Activated CD8-positive, alpha-beta memory T cell treated with anti-CD3 and anti-CD28 coated beads, Interleukin-2, amount 50 U/mL, for 1 hour (primary cell): ENCODE measurements around the gene ELAVL3.
"Not testable (repeated sequence)": the region's sequence is repeated elsewhere in the genome, so short reads cannot be mapped to it uniquely, and the experiment has no call there.

ENCODE experiments used
- DNase-seq: peaks from one replicate; pipeline ENCODE4 v3.0.0-alpha.2; 2020; ENCODE audit errors: extremely low read depth

Gene ELAVL3

GRCh38 chr19:11486661-11487503 lies 6.0 kb upstream of the ELAVL3 start:
- no peak for DNase-seq

GRCh38 chr19:11485245-11485837 lies 4.5 kb upstream of the ELAVL3 start:
- DNase-seq: no peak

GRCh38 chr19:11483366-11484111 lies 2.7 kb upstream of the ELAVL3 start:
- no peak for DNase-seq

- DNase-seq: peak; percentile 25
Measured at GRCh38 chr19:11482384-11483050, 1.7 kb upstream of the ELAVL3 start.

GRCh38 chr19:11481534-11482383 lies 913 bp upstream of the ELAVL3 start:
- DNase-seq: no peak

- no peak for DNase-seq
Measured at GRCh38 chr19:11479898-11480714, 740 bp downstream of the ELAVL3 start.

GRCh38 chr19:11479090-11479897 lies 1.6 kb downstream of the ELAVL3 start:
- no peak for DNase-seq

- no peak for DNase-seq
Measured at GRCh38 chr19:11478167-11479089, 2.4 kb downstream of the ELAVL3 start.

GRCh38 chr19:11475861-11476260 lies 5.0 kb downstream of the ELAVL3 start:
- no peak for DNase-seq

GRCh38 chr19:11475343-11475742 lies 5.5 kb downstream of the ELAVL3 start:
- not testable (repeated sequence) for DNase-seq

GRCh38 chr19:11473725-11474124 lies 7.1 kb downstream of the ELAVL3 start:
- no peak for DNase-seq

- DNase-seq: not testable (repeated sequence)
Measured at GRCh38 chr19:11468266-11468845, 12.5 kb downstream of the ELAVL3 start.

GRCh38 chr19:11465600-11465999 lies 15.2 kb downstream of the ELAVL3 start:
- no peak for DNase-seq

- no peak for DNase-seq
Measured at GRCh38 chr19:11464333-11465265, 16.2 kb downstream of the ELAVL3 start.

- DNase-seq: no peak
Measured at GRCh38 chr19:11463391-11463790, 17.5 kb downstream of the ELAVL3 start.

- DNase-seq: no peak
Measured at GRCh38 chr19:11461453-11461852, 19.4 kb downstream of the ELAVL3 start.

GRCh38 chr19:11460207-11460606 lies 20.6 kb downstream of the ELAVL3 start:
- DNase-seq: no peak
